ENCODE data around the gene PLAU.

Gene PLAU

GRCh38 chr10:73877533-73878160 is 33.3 kb upstream of the PLAU start:
- no peak for TF ChIP-seq CTCF (conservative IDR thresholded peaks at IDR 0.05)
- no peak overlapping the region for H3K27ac ChIP-seq

GRCh38 chr10:73878365-73878764 is 32.6 kb upstream of the PLAU start:
- no peak overlapping the region for H3K27ac ChIP-seq
- no peak for TF ChIP-seq CTCF (conservative IDR thresholded peaks at IDR 0.05)

GRCh38 chr10:73879296-73880173 is 31.4 kb upstream of the PLAU start:
- TF ChIP-seq CTCF (conservative IDR thresholded peaks at IDR 0.05): peak; percentile 89
- no peak overlapping the region for H3K27ac ChIP-seq

GRCh38 chr10:73881221-73881919 is 29.6 kb upstream of the PLAU start:
- TF ChIP-seq CTCF (conservative IDR thresholded peaks at IDR 0.05): no peak
- H3K27ac ChIP-seq: no peak overlapping the region

GRCh38 chr10:73884017-73884416 is 26.9 kb upstream of the PLAU start:
- no peak for TF ChIP-seq CTCF (conservative IDR thresholded peaks at IDR 0.05)
- no peak overlapping the region for H3K27ac ChIP-seq

GRCh38 chr10:73886085-73886529 is 24.8 kb upstream of the PLAU start:
- TF ChIP-seq CTCF (conservative IDR thresholded peaks at IDR 0.05): peak; percentile 83
- H3K27ac ChIP-seq: peak overlapping the region; percentile 81

- no peak for TF ChIP-seq CTCF (conservative IDR thresholded peaks at IDR 0.05)
- H3K27ac ChIP-seq: peak overlapping the region; percentile 81
Observed at GRCh38 chr10:73886661-73887293, 24.2 kb upstream of the PLAU start.
